Endothelial cell of umbilical vein (primary cell): Measurements from ENCODE around the gene MCU. TPM values are rescaled to one million over a fixed set of nuclear protein-coding genes. Genes with fewer than 3 reads are reported as not detected.

Experiments
- BruUV-seq: library from RNA; stranded (reverse); fragments of 400-500 nt; replicated peaks from 2 replicates; lab custom pipeline; 2021; lab: Mats Ljungman, UMichigan
- CTCF ChIA-PET: fragments of 300-600, 350-600 bp; sonication (Branson Sonifier 250); formaldehyde crosslinking; loops from one replicate; lab custom pipeline; 2021; ENCODE audit warnings: antibody characterized with exemption, inconsistent platforms; lab: Charles Lee
- POLR2A ChIA-PET: fragments of 300-600, 350-600 bp; sonication (Branson Sonifier 250); formaldehyde crosslinking; loops from one replicate; lab custom pipeline; 2021; ENCODE audit warnings: antibody characterized with exemption, inconsistent platforms; lab: Charles Lee
- DNase-seq: peaks from one replicate; pipeline ENCODE4 v3.0.0-alpha.2; 2011; ENCODE audit warnings: low read depth, low spot score
- FAIRE-seq: peaks from 2 replicates; lab custom pipeline; 2011; peaks lifted over from hg19 to GRCh38; lab: Jason Lieb, UNC
- H2AFZ ChIP-seq: 2 replicates; pipeline ENCODE4 v1.6.0; 2012; ENCODE audit warnings: low read depth, low read length, control low read depth, inconsistent platforms
- H3K27ac ChIP-seq: 2 replicates; pipeline ENCODE4 v1.5.1; 2011; ENCODE audit warnings: low read depth, mild to moderate bottlenecking, control low read depth, low read length, moderate library complexity; ENCODE audit not compliant: insufficient read depth
- H3K27me3 ChIP-seq, 2 experiments: 2 replicates each; pipeline versions ENCODE4 v1.6.0 to v1.6.1; 2011; ENCODE audit warnings: low read length in 2 of 2, mixed read lengths in 1 of 2; ENCODE audit not compliant: control insufficient read depth in 2 of 2, insufficient read depth in 2 of 2
- H3K36me3 ChIP-seq, 2 experiments: 2 replicates in 1 of 2; 3 replicates in 1 of 2; pipeline ENCODE4 v1.5.1; 2011; ENCODE audit warnings: low read length in 2 of 2, mild to moderate bottlenecking in 1 of 2, moderate library complexity in 1 of 2; ENCODE audit not compliant: control insufficient read depth in 2 of 2, insufficient read depth in 2 of 2; ENCODE audit errors: extremely low read depth in 1 of 2
- H3K4me1 ChIP-seq: 3 replicates; pipeline ENCODE4 v1.5.1; 2011; ENCODE audit warnings: mild to moderate bottlenecking, low read length; ENCODE audit not compliant: control insufficient read depth, insufficient read depth; ENCODE audit errors: extremely low read depth
- H3K4me2 ChIP-seq: 2 replicates; pipeline ENCODE4 v1.6.1; 2011; ENCODE audit warnings: low read length, control low read depth, mixed read lengths; ENCODE audit not compliant: insufficient read depth
- H3K4me3 ChIP-seq, 3 experiments: fragments of 200-600 bp in 1 of 3; sonication (generic), shearing (Covaris generic) in 1 of 3; replicated peaks in 1 of 3; 2 replicates each; pipeline ENCODE4 v1.5.1; 2011 to 2016; ENCODE audit warnings: control low read depth in 3 of 3, low read length in 3 of 3, mild to moderate bottlenecking in 2 of 3, inconsistent platforms in 1 of 3, low read depth in 1 of 3, moderate library complexity in 1 of 3; ENCODE audit not compliant: insufficient read depth in 1 of 3
- H3K79me2 ChIP-seq: 2 replicates; pipeline ENCODE4 v1.6.0; 2012; ENCODE audit warnings: low read length, inconsistent platforms; ENCODE audit not compliant: control insufficient read depth, insufficient read depth
- H3K9ac ChIP-seq: replicated peaks from 2 replicates; pipeline ENCODE3; 2011; ENCODE audit warnings: low read length, control low read depth; ENCODE audit not compliant: insufficient read depth; ENCODE audit errors: extremely low read depth
- H3K9me1 ChIP-seq: replicated peaks from 3 replicates; pipeline ENCODE4 v1.6.0; 2011; ENCODE audit warnings: mild to moderate bottlenecking, low read length; ENCODE audit not compliant: control insufficient read depth, insufficient read depth; ENCODE audit errors: extremely low read depth
- H3K9me3 ChIP-seq: replicated peaks from 2 replicates; pipeline ENCODE4 v1.5.1; 2012; ENCODE audit warnings: low read length, inconsistent platforms; ENCODE audit not compliant: control insufficient read depth, insufficient read depth
- H4K20me1 ChIP-seq: replicated peaks from 2 replicates; pipeline ENCODE3; 2011; ENCODE audit warnings: mild to moderate bottlenecking, low read length; ENCODE audit not compliant: control insufficient read depth, insufficient read depth; ENCODE audit errors: extremely low read depth
- EZH2 ChIP-seq: IDR thresholded peaks from 2 replicates; pipeline ENCODE4 v1.6.1; 2012; ENCODE audit warnings: borderline replicate concordance, low read depth, mild to moderate bottlenecking, moderate library complexity, low read length, inconsistent platforms; ENCODE audit not compliant: severe bottlenecking
- FOS ChIP-seq: IDR thresholded peaks from 2 replicates; pipeline ENCODE4 v1.6.1; 2011; ENCODE audit warnings: mild to moderate bottlenecking, low read length, moderate library complexity, borderline replicate concordance; ENCODE audit not compliant: insufficient read depth
- GATA2 ChIP-seq: IDR thresholded peaks from 2 replicates; pipeline ENCODE4 v1.7.0; 2011; ENCODE audit warnings: low read depth, mild to moderate bottlenecking, moderate library complexity, mixed read lengths, low read length; ENCODE audit not compliant: insufficient read length, insufficient read depth
- JUN ChIP-seq: IDR thresholded peaks from 2 replicates; pipeline ENCODE4 v1.6.1; 2011; ENCODE audit warnings: borderline replicate concordance, low read depth; ENCODE audit not compliant: insufficient read length, insufficient read depth
- MAX ChIP-seq: IDR thresholded peaks from 2 replicates; pipeline ENCODE4 v1.6.1; 2011; ENCODE audit not compliant: insufficient read depth, insufficient read length
- MYC ChIP-seq: IDR thresholded peaks from one replicate; pipeline ENCODE4 v1.6.1; 2011; ENCODE audit warnings: mild to moderate bottlenecking, low read depth, low read length
- POLR2A ChIP-seq: IDR thresholded peaks from 2 replicates; pipeline ENCODE4 v1.6.1; 2012; ENCODE audit warnings: low read depth, mild to moderate bottlenecking, control low read depth, low read length
- POLR2AphosphoS5 ChIP-seq: IDR thresholded peaks from 2 replicates; pipeline ENCODE4 v1.6.1; 2012; ENCODE audit warnings: low read depth, mild to moderate bottlenecking, control low read depth, low read length, moderate library complexity; ENCODE audit not compliant: insufficient read depth
- dilution Hi-C: fragments of 300-500 bp; cut with MboI; formaldehyde crosslinking; loops from one replicate; pipeline ENCODE4 v1.15.0; 2019; ENCODE audit warnings: low sequenced_read_pairs; ENCODE audit not compliant: extremely low pct_ligation_motif_present
- intact Hi-C: fragments of 100-400 bp; cut with micrococcal nuclease; formaldehyde crosslinking; loops from one replicate; pipeline ENCODE4 v1.10.0; 2022
- polyA plus RNA-seq, 4 experiments: library from polyadenylated mRNA; depleted of rRNA in 3 of 4; stranded (reverse) in 3 of 4; unstranded in 1 of 4; fragments of >200 nt; gene quantifications; 2 replicates each; pipeline versions ENCODE4 v1.2.1 to v1.2.3, GENCODE V29; 2011 to 2012; ENCODE audit warnings: missing spikeins in 1 of 4
- total RNA-seq: library from RNA; stranded (reverse); gene quantifications from 2 replicates; pipeline ENCODE4 v1.2.3, GENCODE V29; 2021
- TF ChIP-seq, protein P1 (sequence below), 2 donors: IDR thresholded peaks; 1 replicate in 1 of 2; 2 replicates in 1 of 2; pipeline ENCODE4 v1.5.1; 2011; ENCODE audit warnings: low read length in 2 of 2, mild to moderate bottlenecking in 2 of 2, moderate library complexity in 2 of 2, control low read depth in 1 of 2, inconsistent platforms in 1 of 2, low read depth in 1 of 2; ENCODE audit not compliant: insufficient read depth in 1 of 2; ENCODE audit errors: extremely low read depth in 1 of 2

Gene MCU
- total and polyA plus RNA-seq, 2 donors (not counting 3 experiments of a cell fraction or from before 2014, with no cell fraction given): 25.2 to 37.2 TPM

DNA sequence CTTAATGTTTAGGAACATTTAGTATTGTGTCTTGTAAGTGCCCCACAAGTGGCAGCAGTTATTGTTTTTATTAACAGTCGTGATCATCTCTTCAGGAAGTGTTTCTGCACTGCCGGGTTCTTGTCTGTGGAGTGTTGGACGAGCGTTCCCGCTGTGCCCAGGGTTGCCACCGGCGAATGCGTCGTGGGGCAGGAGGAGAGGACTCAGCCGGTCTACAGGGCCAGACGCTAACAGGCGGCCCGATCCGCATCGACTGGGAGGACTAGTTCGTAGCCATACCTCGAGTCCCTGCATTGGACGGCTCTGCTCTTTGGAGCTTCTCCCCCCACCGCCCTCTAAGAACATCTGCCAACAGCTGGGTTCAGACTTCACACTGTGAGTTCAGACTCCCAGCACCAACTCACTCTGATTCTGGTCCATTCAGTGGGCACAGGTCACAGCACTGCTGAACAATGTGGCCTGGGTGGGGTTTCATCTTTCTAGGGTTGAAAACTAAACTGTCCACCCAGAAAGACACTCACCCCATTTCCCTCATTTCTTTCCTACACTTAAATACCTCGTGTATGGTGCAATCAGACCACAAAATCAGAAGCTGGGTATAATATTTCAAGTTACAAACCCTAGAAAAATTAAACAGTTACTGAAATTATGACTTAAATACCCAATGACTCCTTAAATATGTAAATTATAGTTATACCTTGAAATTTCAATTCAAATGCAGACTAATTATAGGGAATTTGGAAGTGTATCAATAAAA is 240.5 kb downstream of the MCU start:
- Histone ChIP-seq H4K20me1 (no peaks in the 10 kb centered on the region), H3K79me2 (no peaks in the 10 kb centered on the region), H3K4me1 (no peaks in the 10 kb centered on the region), H3K9me1 (no peaks in the 10 kb centered on the region), H2AFZ (no peak overlapping the region), H3K36me3 (no peaks in the 10 kb centered on the region), H3K27me3 (peaks cover 0 to 2% of the 10 kb centered on the region in 2 experiments), H3K9me3 (no peaks in the 10 kb centered on the region), H3K9ac (no peak overlapping the region), H3K4me3 (no peak overlapping the region), H3K4me2 (no peak overlapping the region), H3K27ac (no peak overlapping the region)
- no peak for TF ChIP-seq POLR2A
- no peak for TF ChIP-seq EZH2
- no peak for TF ChIP-seq GATA2
- no peak for TF ChIP-seq MAX
- TF ChIP-seq MYC: no peak
- no peak for TF ChIP-seq JUN
- no peak for TF ChIP-seq POLR2AphosphoS5
- no peak for TF ChIP-seq FOS
- TF ChIP-seq, protein P1, sequence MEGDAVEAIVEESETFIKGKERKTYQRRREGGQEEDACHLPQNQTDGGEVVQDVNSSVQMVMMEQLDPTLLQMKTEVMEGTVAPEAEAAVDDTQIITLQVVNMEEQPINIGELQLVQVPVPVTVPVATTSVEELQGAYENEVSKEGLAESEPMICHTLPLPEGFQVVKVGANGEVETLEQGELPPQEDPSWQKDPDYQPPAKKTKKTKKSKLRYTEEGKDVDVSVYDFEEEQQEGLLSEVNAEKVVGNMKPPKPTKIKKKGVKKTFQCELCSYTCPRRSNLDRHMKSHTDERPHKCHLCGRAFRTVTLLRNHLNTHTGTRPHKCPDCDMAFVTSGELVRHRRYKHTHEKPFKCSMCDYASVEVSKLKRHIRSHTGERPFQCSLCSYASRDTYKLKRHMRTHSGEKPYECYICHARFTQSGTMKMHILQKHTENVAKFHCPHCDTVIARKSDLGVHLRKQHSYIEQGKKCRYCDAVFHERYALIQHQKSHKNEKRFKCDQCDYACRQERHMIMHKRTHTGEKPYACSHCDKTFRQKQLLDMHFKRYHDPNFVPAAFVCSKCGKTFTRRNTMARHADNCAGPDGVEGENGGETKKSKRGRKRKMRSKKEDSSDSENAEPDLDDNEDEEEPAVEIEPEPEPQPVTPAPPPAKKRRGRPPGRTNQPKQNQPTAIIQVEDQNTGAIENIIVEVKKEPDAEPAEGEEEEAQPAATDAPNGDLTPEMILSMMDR (IDR thresholded peaks at IDR 0.05; ENCODE audit: extremely low read depth in 1 of 2, insufficient read depth in 1 of 2, low read depth in 1 of 2, low read length in 2 of 2): no peak
- dilution Hi-C loops (no loop called here), intact Hi-C loops (no loop called here)
- FAIRE-seq: no peak
- ChIA-PET CTCF (no interaction called here), POLR2A (no interaction called here)
- BruUV-seq: no TSS peak
- DNase-seq: no peak
